GM21367 (cell line): ENCODE results near the gene FAM117B.
A peak's percentile ranks its signal among the peaks of the same experiment; 100 is the strongest.

Source experiments
- ATAC-seq: cut with Tn5 transposase; IDR thresholded peaks from one replicate; pipeline ENCODE4 v1.9.1; 2021; ENCODE audit not compliant: unreplicated experiment

The FAM117B gene

DNA sequence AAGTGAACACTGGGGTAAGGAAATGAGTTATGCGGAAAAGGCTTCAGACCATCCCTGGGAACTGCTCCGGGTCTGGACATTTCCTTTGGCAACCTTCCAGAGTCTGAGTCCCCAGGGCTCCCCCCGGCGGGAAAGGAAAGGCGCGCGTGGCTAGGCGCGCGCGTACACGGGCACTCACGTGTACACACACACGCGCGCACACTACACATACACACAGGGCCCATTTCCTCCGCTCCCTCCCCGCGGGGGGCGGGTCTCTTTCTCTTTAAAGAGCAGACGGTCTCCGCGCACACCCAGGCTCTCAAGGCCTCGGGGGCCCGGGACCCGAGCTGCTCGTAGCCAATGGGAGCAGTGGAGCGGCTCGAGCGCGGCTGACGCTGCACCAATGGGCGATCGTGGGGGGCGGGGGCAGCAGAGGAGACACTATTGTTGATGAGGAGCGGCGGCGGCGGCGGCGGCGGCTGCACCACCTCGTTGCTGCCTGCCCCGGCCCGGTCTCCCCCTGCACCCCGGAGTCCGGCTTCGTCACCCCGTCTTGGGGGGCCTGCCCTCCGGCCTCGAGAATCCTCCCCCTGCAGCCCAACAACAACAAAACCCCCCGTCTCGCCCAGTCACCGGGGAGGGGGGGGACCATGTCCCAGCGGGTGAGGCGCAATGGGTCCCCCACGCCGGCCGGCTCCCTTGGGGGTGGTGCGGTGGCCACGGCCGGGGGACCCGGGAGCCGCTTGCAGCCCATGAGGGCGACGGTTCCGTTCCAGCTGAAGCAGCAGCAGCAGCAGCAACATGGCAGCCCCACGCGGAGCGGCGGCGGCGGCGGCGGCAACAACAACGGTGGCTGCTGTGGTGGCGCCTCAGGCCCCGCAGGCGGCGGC, at the start of gene FAM117B:
Gene FAM117B, plus strand, starts transcription at position 414 of the 872 bp plus-strand sequence. Its CDS starts 219 bp downstream, at position 633.
- peak; percentile 88 for ATAC-seq

DNA sequence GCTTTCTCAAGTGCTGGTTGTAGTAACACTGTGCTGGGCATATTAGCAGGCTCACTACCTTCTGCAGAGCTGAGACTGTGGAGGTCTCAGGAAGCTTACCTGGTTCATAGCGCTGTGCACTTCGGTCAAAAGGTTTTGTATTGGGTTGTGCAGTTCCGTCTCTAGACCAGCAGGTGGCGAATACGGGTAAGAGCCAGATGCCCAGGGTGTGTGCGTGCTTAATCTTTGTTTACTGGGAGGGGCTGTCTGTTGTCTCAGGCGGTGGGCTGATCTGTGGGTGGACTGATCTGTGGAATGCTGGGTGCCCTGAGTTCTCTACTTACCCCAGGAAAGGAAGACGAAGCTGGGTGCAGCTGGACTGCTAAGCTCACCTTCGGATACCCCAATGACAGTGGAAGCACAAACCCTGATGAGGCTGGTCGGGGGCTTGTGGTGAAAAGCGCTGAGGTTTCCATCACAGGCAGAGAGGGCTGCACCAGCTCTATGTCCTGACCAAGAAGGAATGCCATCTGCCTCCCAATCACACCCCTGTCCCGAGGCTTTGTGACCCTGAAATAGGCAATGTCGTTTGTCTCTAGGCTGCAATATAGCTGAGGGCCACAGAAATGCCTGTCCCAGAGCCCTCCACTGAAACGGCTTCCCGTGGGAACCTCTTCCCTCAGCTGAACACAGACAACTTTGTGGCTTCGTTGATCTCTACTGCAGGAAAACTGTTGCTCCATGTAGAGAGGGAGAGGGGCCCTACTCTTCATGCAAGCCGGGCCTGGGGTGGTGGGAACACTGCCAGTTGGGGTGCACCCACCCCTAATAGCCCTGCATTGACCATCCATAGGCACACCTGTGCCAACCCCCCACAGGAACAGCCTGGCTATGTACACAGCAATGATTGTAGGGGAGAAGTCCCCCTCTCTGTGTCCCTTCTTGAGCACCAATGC, 45.9 kb upstream of the FAM117B start:
- ATAC-seq = peak; percentile 86

DNA sequence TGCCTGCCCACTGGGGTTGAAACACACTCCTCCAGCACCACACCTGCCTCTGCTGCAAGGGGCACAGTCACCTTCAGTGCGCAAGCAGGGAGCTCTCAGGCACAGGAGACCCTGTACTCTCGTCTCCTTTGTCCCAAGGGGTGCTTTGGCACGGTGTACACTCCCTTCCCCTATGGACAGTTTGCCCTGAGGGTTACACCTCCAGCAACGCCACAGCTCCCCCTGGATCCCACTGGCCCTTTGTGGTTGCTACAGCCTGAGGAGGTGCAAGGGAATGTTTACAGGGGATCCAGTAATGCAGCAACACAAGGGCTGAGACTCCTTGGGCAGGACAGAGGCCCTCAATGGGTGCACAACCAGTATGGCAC, 45.2 kb upstream of the FAM117B start:
- no peak for ATAC-seq

DNA sequence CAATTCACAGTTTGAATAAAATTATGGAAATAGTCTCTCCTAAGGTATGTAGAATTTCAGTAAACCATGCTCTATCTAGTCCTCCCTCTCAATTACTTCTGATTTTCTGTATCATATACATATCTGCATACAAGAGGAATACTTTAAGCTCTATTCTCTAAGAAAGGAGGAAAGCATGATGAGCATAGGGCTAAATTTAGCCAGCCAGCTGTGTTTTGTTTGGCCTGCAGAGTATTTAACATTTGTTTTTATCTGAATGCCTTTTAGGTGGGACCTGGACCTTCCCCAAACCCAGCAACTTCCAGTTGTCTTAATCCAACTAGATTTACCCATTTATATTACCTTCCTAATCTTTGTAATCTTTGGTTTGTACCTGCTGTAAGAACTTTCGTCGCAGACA, 42.2 kb upstream of the FAM117B start:
- no peak for ATAC-seq

DNA sequence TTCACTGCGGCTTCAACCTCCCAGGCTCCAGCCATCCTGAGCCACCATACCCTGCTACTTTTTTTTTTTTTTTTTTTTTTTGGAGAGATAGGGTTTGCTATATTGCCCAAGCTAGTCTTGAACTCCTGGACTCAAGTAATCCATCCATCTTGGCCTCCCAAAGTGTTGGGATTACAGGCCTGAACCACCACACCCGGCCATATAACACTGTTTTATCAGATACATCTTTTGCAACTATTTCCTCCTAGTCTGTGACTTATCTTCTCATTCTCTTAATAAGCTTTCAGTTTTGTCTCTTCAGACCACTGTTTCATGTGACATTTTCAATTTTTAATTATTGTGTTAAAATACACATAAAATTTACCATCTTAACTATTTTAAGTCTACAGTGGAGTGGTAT, 35.7 kb upstream of the FAM117B start:
- no peak for ATAC-seq

DNA sequence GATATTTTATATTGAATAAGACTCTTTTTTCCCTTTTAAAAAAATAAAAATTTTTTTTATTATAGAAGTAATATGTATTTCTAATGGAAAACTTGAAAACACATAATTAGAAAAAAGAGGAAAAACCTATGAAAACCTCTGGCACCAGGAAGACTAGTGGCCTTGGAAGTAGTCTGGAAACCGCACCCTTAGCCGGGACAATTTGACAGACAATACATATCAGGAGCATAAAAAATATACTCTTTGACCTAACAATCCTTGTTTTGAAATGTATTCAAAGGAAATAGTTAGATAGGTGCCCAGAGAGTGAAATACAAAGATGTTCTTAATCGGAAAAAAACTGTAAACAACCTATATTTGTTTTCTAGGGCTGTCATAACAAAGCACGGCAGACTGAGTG, 34.9 kb upstream of the FAM117B start:
- no peak for ATAC-seq

DNA sequence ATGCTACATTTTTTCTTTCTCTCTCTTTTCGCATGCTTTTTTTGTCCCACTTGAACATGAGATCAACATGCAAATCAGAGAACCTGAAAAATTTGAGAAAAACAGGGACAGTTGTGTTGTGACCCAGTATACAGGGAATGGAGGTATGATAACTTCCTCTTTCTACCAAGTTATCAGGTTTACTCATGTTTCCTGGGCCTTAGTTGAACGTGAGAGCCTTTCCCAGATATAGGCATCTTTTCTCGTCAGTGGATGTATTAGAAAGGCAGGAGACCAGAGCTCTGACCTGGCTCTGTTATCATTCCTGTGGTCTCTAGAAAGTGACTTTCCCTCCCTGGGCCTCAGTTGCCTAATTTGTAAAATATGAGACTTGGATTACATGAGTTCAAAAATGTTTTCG, 30.1 kb upstream of the FAM117B start:
- no peak for ATAC-seq

DNA sequence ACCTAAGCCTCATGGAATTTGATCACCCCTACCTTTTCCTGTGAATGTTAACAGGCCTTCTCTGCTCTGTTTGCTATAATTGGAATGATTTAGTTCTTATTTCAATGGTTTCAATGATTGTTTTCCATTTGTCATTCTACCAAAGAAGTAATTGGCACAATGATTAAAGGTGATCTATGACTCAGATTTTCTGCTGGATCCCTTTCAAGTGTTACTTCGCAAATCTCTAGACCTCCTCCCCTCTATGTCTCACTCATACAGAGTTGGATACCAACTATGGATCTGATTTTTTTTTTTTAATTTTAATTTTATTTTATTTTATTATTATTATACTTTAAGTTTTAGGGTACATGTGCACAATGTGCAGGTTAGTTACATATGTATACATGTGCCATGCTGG, 29.6 kb upstream of the FAM117B start:
- no peak for ATAC-seq

DNA sequence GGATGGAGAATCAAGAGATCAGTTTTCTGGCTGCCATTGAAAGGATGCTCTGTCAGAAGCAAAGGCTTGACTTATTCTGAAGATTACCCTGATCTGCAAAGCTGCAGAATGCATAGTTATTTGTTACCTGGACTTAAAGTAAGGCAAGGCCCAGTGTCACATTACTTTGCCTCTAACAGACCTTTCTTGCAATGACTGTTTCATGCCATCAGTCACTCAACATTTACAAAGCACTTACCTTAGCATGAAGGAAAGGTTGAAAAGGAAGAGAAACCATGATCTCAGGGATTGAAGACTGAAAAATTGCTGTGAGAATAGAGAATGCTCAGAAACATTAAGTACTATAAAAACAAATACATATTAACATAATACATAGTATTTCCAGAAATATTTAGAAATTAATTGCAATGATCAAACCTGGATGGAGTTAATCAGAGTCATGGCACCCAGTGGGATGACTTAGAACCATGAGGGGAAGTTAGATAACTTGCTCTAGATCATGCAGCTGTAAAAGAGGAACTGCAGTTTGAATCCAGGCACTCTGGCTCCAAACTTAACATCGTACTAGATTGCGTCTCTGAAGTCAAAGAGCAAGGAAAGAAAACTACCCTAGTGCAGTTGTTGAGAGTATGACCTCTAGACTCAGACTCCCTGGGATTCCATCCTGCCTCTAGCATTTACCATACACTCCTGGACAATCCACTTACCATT, 26.5 kb upstream of the FAM117B start:
- no peak for ATAC-seq

DNA sequence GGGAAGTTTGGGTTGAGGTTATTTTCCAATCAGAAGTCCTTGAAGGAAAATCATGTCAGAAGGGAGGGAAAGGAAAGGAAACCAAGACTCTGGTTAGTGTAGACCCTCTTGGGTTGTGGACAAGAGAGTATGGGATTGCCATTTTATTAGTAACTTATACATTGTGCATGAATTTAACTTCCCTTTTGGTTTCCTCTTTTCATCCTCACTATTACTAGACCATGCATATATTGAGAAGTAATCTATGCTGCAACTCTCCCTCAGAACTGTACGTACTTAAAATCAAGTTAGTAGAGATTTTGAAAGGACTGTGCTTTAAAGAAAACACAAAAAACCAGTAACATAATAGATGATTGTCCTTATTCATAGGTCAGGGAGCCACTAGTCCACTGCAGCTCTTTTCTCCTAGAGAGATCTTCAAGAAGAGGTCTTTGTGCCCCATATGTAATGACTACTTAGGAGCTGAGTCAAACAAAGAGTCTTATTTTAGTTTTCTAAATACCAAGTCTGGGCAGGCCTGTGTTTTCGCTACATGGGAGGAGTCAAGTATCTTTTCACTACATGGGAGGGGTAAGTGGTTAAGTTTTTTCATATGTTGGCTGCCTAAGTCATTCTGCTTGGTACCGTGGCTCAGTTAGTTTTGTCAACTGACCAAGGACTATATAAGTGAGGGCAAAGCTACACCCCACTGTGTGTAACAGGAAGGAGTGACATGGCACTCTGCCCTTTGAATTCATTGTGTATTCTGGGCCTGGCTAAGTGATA, 25.2 kb upstream of the FAM117B start:
- ATAC-seq = peak; percentile 89

DNA sequence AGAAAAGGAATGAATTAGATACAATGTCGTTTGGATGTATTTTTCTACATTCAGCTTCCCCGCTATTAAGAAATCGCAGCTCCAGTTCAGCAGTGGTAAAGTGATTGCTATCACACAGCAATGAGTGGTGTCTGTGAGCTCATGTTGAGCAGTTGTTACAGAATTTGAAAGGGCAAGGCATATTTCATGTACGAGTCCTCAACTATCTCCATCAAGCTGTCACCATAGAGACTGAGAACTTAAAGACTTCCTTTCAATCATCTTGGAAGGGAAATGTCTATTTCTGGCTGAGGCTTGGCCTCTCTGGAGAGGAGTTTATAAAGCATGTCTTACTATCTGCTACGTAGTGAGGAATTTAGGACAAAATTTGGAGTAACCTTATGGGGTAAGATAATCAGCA, 24.4 kb upstream of the FAM117B start:
- ATAC-seq = no peak

DNA sequence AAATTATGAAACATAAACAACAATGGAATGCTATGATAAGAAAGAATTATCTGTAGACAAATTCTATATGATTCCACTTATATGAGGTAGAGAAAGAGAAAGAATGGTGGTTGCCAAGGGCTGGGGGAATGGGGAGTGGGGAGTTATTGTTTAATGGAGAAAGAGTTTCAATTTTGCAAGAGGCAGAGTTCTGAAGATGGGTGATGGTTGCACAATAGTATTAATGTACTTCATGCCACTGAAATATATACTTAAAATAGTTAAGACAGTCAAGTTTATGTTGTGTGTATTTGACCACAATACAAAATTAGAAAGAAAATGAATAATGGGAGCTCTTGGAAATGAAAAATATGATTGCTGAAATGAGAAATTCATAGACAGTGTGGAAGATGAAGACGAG, 22.6 kb upstream of the FAM117B start:
- ATAC-seq = no peak

DNA sequence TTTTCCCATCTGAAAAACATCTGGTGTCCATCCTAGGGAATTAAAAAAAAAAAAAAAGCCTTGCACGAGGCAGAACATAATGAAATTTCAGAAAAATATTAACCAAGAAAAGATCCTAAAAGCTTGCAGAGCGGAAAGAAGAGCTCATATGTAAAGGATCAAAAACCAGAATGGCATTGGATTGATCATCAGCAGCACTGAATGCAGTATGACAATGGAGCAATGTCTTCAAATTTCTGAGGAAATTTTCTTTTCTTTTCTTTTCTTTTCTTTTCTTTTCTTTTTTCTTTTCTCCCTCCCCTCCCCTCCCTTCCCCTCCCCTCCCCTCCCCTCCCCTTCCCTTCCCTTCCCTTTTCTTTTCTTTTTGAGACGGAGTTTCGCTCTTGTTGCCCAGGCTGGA, 21.3 kb upstream of the FAM117B start:
- no peak for ATAC-seq

DNA sequence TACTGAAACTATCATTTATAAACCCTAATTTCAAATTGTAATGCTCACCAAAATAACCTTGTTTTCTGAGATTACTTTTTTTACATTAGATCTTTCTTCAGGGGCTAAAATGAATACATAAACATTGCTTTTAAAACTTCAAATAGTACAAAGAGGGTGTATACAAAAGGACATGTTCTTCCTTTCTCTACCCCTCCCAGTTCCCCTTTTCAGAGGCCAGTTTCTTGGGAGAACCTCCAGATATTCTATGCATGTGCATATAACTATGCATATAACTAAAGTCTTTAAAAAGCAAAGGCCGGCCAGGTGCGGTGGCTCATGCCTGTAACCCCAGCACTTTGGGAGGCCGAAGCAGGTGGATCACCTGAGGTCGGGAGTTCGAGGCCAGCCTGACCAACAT, 10.6 kb upstream of the FAM117B start:
- ATAC-seq = no peak

DNA sequence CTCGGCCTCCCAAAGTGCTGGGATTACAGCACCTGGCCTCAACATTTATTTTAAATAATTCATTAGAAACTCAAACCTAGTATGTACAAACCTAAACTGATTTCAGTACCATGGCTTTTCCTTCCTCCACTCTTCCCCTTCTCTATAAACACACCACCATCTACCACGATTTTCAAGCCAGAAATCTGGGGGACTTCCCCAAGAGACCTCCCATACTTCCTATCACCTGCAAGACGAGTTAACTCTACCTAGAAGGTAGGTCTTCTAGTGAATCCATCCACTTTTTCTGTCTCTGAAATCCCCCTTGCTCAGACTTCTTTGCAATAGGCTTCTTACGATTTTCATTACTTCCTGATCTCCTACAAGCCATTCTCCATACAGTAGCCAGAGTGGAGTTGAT, 7.7 kb upstream of the FAM117B start:
- no peak for ATAC-seq

DNA sequence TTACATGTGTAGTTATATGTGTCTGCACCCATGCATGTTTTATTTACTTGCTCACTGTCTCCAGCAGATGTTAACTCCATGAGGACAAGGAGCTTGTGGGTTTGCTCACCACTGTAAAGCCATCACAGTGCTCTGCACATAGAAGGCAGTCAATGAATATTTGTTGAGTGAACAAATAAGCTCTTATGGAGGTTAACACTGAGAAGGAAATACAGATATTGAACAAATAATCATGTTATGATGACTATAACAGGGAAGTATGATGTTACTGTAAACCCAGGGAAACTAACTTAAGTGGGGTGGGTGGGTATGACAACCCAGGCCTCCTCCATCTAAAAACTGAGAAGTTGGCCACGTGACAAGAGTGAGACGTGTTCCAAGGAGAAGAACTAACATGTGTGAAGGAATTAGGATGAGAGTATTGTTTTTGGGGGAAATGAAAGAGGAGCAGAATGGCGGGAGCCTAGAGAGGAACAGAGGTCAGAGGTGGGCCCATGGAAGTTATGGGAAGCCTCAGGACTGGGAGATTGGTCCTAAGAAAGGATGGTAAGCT, 6.0 kb upstream of the FAM117B start:
- ATAC-seq = no peak

DNA sequence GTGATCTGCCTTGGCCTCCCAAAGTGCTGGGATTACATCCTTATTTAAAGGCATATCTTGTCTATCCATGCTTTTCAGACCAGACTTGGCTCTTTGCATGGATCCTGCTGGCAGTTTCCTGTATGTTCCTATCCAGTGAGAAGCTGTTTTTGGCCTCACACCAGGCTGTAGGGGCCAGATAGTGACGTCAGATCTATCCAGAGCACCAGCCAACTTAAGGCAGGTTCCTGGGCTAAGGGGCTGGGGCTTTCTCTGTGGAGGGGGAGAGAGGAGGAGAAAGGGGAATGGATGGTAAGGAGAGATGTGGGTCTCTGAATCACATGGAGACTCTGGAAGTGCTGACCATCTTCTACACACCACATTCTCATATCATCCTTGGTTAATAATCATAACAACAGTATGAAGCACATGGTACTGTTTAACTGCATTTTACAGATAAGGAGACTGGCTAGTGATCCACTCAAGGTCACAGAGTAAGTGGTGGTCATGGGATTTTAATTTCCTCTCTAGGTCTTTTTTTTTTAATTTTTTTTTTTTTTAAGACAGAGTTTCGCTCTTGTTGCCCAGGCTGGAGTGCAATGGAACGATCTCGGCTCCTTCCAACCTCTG, 2.0 kb upstream of the FAM117B start:
- no peak for ATAC-seq

DNA sequence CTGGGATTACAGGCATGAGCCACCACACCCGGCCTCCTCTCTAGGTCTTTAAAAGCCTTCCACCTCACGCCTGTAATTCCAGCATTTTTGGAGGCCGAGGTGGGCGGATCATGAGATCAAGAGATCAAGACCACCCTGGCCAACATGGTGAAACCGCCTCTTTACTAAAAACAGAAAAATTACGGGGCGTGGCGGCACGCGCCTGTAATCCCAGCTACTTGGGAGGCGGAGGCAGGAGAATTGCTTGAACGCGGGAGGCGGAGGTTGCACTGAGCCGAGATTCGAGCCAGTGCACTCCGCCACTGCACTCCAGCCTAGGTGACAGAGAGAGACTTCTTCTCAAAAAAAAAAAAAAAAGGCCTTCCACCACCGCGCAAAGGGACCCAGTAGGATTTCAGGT, 1.3 kb upstream of the FAM117B start:
- ATAC-seq = no peak

DNA sequence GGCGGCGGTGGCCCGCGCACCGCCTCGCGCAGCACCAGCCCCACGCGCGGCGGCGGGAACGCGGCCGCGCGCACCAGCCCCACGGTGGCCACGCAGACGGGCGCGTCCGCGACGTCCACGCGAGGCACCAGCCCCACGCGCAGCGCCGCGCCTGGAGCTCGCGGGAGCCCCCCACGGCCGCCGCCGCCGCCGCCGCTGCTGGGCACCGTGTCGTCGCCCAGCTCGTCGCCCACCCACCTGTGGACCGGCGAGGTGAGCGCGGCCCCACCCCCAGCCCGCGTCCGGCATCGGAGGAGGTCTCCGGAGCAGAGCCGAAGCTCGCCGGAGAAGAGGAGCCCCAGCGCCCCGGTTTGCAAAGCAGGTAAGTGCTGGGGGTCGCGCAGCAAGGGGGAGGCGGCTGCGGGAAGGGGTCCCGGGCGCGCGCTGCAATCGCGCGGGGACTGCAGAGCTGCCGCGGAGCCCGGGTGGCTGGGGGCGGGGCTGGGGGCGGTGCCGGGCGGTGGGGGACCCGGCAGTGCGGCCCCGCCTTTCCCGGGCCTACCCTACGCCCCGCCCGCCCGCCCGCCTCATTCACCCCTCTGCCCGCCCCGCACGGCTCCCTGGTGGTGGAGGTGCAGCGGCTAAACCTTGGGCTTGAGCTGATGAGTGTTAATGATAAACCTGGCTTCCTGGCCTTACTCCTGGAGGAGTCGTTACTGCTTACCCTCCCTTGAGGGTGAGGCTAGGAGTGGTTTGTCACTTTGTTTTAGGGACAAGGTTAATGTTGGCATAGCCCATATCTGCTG, 851 bp downstream of the FAM117B start:
- peak; percentile 53 for ATAC-seq
